ENCODE measurements around the gene AICDA.
"Not testable (repeated sequence)": the region's sequence is repeated elsewhere in the genome, so short reads cannot be mapped to it uniquely, and the experiment has no call there.

The AICDA gene

DNA sequence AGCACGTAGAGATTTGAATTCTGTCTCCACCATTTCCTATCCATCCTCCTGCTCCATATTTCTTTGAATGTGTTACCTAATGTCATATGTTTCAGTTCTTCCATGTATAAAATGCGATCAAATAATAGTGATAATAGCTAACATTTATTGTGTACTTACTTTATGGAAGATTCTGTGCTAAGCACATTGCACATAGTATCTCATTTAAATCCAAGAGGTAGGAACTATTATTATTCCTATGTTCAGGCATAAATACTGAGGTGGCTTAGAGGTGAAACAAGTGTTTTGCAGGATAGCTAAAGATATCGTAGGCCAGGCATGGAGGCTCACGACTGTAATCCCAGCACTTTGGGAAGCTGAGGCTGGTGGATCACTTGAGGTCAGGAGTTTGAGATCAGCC lies 17.5 kb upstream of the AICDA start:
- H3K4me3 ChIP-seq (ENCODE audit: insufficient read depth, low read length, poor library complexity, severe bottlenecking) = no peak overlapping the region
- H3K36me3 ChIP-seq (ENCODE audit: low read length) = no peaks in the 10 kb centered on the region
- no peak overlapping the region for H2AFZ ChIP-seq (ENCODE audit: low read depth, low read length, severe bottlenecking)
- no peaks in the 10 kb centered on the region for H3F3A ChIP-seq (ENCODE audit: insufficient read depth)
- H3K27me3 ChIP-seq (ENCODE audit: low read length) = no peaks in the 10 kb centered on the region
- no peaks in the 10 kb centered on the region for H3K9me2 ChIP-seq (replicated peaks; ENCODE audit: insufficient read depth, low read length)
- H3K9ac ChIP-seq (ENCODE audit: low read length) = no peak overlapping the region
- H3K9me3 ChIP-seq (ENCODE audit: insufficient read depth, low read length) = no peaks in the 10 kb centered on the region
- no peaks in the 10 kb centered on the region for H4K20me1 ChIP-seq (ENCODE audit: low read depth, low read length)
- no peak overlapping the region for H3K27ac ChIP-seq (ENCODE audit: low read depth, low read length)
- TF ChIP-seq CTCF (IDR thresholded peaks at IDR 0.05; ENCODE audit: insufficient read depth, low read length, poor library complexity, severe bottlenecking) (no peak), EZH2phosphoT487 (conservative IDR thresholded peaks at IDR 0.05; ENCODE audit: low read length) (no peak)
- no peaks in the 10 kb centered on the region for H3K79me2 ChIP-seq (ENCODE audit: insufficient read depth, low read length)
- no peak overlapping the region for H3K4me2 ChIP-seq (ENCODE audit: low read depth, low read length, poor library complexity, severe bottlenecking)

DNA sequence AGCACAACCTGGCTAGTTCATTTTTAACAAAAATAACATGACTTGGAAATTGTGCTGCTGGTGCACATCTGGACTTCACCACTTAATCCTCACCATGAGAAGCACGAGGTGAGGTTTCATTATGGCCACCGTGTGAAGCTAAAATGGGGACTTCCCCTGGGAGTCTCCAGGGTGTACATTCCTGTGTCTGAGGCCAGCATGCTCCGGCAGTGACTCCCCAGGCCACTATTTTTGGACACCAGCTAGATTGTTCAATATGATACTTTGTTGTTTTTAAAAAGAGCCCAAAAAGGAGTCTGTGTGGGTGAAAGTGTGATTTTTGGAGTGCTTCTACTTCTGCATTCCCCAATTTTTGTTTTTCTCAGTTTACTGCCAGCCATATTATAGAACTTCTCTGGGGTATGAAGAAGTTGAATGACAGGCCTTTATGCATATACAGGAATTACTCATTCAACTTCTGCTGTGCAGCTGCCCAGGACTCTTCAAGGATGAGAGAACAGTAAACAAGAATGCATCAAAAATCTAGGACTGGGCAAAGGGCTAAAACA lies 16.9 kb upstream of the AICDA start:
- Histone ChIP-seq H3K9ac (ENCODE audit: low read length) (no peak overlapping the region), H3K27ac (ENCODE audit: low read depth, low read length) (no peak overlapping the region), H3K9me2 (replicated peaks; ENCODE audit: insufficient read depth, low read length) (no peaks in the 10 kb centered on the region), H3F3A (ENCODE audit: insufficient read depth) (no peaks in the 10 kb centered on the region), H3K4me2 (ENCODE audit: low read depth, low read length, poor library complexity, severe bottlenecking) (no peak overlapping the region), H3K9me3 (ENCODE audit: insufficient read depth, low read length) (no peaks in the 10 kb centered on the region), H3K36me3 (ENCODE audit: low read length) (no peaks in the 10 kb centered on the region), H3K4me3 (ENCODE audit: insufficient read depth, low read length, poor library complexity, severe bottlenecking) (no peak overlapping the region), H4K20me1 (ENCODE audit: low read depth, low read length) (no peaks in the 10 kb centered on the region), H3K79me2 (ENCODE audit: insufficient read depth, low read length) (no peaks in the 10 kb centered on the region), H3K27me3 (ENCODE audit: low read length) (no peaks in the 10 kb centered on the region), H2AFZ (ENCODE audit: low read depth, low read length, severe bottlenecking) (no peak overlapping the region)
- TF ChIP-seq EZH2phosphoT487 (conservative IDR thresholded peaks at IDR 0.05; ENCODE audit: low read length) (no peak), CTCF (IDR thresholded peaks at IDR 0.05; ENCODE audit: insufficient read depth, low read length, poor library complexity, severe bottlenecking) (no peak)

- TF ChIP-seq CTCF (IDR thresholded peaks at IDR 0.05; ENCODE audit: insufficient read depth, low read length, poor library complexity, severe bottlenecking) = no peak
- Histone ChIP-seq H3K9ac (ENCODE audit: low read length) (no peak overlapping the region), H2AFZ (ENCODE audit: low read depth, low read length, severe bottlenecking) (no peak overlapping the region), H3K27me3 (ENCODE audit: low read length) (no peaks in the 10 kb centered on the region), H3K36me3 (ENCODE audit: low read length) (no peaks in the 10 kb centered on the region), H3K79me2 (ENCODE audit: insufficient read depth, low read length) (no peaks in the 10 kb centered on the region), H3K9me3 (ENCODE audit: insufficient read depth, low read length) (no peaks in the 10 kb centered on the region), H3K27ac (ENCODE audit: low read depth, low read length) (no peak overlapping the region), H3K9me2 (replicated peaks; ENCODE audit: insufficient read depth, low read length) (no peaks in the 10 kb centered on the region), H3K4me2 (ENCODE audit: low read depth, low read length, poor library complexity, severe bottlenecking) (no peak overlapping the region), H3K4me3 (ENCODE audit: insufficient read depth, low read length, poor library complexity, severe bottlenecking) (no peak overlapping the region), H3F3A (ENCODE audit: insufficient read depth) (no peaks in the 10 kb centered on the region), H4K20me1 (ENCODE audit: low read depth, low read length) (no peaks in the 10 kb centered on the region)
Measured at GRCh38 chr12:8628731-8629130, 16.1 kb upstream of the AICDA start.

DNA sequence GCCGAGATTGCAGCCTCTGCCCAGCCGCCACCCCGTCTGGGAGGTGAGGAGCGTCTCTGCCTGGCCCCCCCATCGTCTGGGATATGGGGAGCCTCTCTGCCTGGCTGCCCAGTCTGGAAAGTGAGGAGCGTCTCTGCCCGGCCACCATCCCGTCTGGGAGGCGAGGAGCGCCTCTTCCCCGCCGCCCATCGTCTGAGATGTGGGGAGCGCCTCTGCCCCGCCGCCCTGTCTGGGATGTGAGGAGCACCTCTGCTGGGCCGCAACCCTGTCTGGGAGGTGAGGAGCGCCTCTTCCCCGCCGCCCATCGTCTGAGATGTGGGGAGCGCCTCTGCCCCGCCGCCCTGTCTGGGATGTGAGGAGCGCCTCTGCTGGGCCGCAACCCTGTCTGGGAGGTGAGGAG lies 12.1 kb upstream of the AICDA start:
- H3K9me3 ChIP-seq (ENCODE audit: insufficient read depth, low read length); H3K4me2 ChIP-seq (ENCODE audit: low read depth, low read length, poor library complexity, severe bottlenecking); H3K27me3 ChIP-seq (ENCODE audit: low read length); H3K9ac ChIP-seq (ENCODE audit: low read length); H3K9me2 ChIP-seq (replicated peaks; ENCODE audit: insufficient read depth, low read length); H3F3A ChIP-seq (ENCODE audit: insufficient read depth); H3K36me3 ChIP-seq (ENCODE audit: low read length); H3K79me2 ChIP-seq (ENCODE audit: insufficient read depth, low read length); H3K27ac ChIP-seq (ENCODE audit: low read depth, low read length); H4K20me1 ChIP-seq (ENCODE audit: low read depth, low read length); H3K4me3 ChIP-seq (ENCODE audit: insufficient read depth, low read length, poor library complexity, severe bottlenecking); H2AFZ ChIP-seq (ENCODE audit: low read depth, low read length, severe bottlenecking): not testable (repeated sequence)

Data from SU-DHL-6 (cell line).